ENCODE measurements around the gene HDHD3. TPM values are rescaled to one million over a fixed set of nuclear protein-coding genes. Genes with fewer than 3 reads are reported as not detected.

The HDHD3 gene
- total RNA-seq, 8 experiments from 2014 or later: 6.3 to 15.1 (median 9.0) TPM

GRCh38 chr9:113350937-113351336, 25.8 kb downstream of the HDHD3 start:
- Histone ChIP-seq H3K4me1 (replicated peaks in 1 of 2) (no peaks in the 10 kb centered on the region), H3K27ac (no peak overlapping the region), H3K4me3 (no peak overlapping the region)
- in situ Hi-C loops (cut with MboI; ENCODE audit: low pct_unique_long_range_greater_than_20kb in 2 of 9, low sequenced_read_pairs in 9 of 9, unreplicated experiment in 9 of 9): no loop called here
- no peak for ATAC-seq (replicated peaks in 6 of 8)
- WGBS, 10 experiments: 26 to 100% (median 55%) methylated on average over 1 to 3 of the region's 6 CpGs; no CpG with 5 or more reads in 2 of the 10 experiments

- ATAC-seq (replicated peaks in 6 of 8): no peak
- in situ Hi-C loops (cut with MboI; ENCODE audit: low pct_unique_long_range_greater_than_20kb in 2 of 9, low sequenced_read_pairs in 9 of 9, unreplicated experiment in 9 of 9): no loop called here
- Histone ChIP-seq H3K4me1 (replicated peaks in 1 of 2) (no peaks in the 10 kb centered on the region), H3K27ac (no peak overlapping the region), H3K4me3 (no peak overlapping the region)
- WGBS, 10 experiments: 0 to 23% (median 3%) methylated on average over 1 to 6 of the region's 14 CpGs; no CpG with 5 or more reads in 4 of the 10 experiments
Measured at GRCh38 chr9:113350107-113350661, 26.6 kb downstream of the HDHD3 start.

GRCh38 chr9:113349445-113350094, 27.2 kb downstream of the HDHD3 start, which contains the start of gene BSPRY:
TSS of gene BSPRY (plus strand) at chr9:113349541. CDS start at chr9:113349580, 39 bp downstream.
- Histone ChIP-seq H3K27ac (no peak within 1 kb of the TSS), H3K4me3 (peak within 1 kb of the TSS; percentile 20 to 33 (median 30)), H3K4me1 (replicated peaks in 1 of 2) (no peaks in the 10 kb centered on the region)
- in situ Hi-C loops (cut with MboI; ENCODE audit: low pct_unique_long_range_greater_than_20kb in 2 of 9, low sequenced_read_pairs in 9 of 9, unreplicated experiment in 9 of 9): no loop called here
- ATAC-seq (replicated peaks in 6 of 8): peak; percentile 21 to 79 (median 56)
- 0 to 80% (median 11%) methylated on average over 1 to 9 of the region's 71 CpGs; no CpG with 5 or more reads in 3 of the 10 experiments for WGBS, 10 experiments

GRCh38 chr9:113349066-113349444, 27.7 kb downstream of the HDHD3 start:
- Histone ChIP-seq H3K27ac (no peak overlapping the region), H3K4me1 (replicated peaks in 1 of 2) (no peaks in the 10 kb centered on the region), H3K4me3 (peak overlapping the region in 3 of 5 donors; percentile 30 to 33 (median 31))
- ATAC-seq (replicated peaks in 6 of 8): no peak
- 0 to 60% (median 22%) methylated on average over 1 to 10 of the region's 13 CpGs; no CpG with 5 or more reads in 2 of the 10 experiments for WGBS, 10 experiments
- in situ Hi-C loops (cut with MboI; ENCODE audit: low pct_unique_long_range_greater_than_20kb in 2 of 9, low sequenced_read_pairs in 9 of 9, unreplicated experiment in 9 of 9): no loop called here

- H3K27ac ChIP-seq: no peak overlapping the region
- in situ Hi-C loops (cut with MboI; ENCODE audit: low pct_unique_long_range_greater_than_20kb in 2 of 9, low sequenced_read_pairs in 9 of 9, unreplicated experiment in 9 of 9): no loop called here
- ATAC-seq (replicated peaks in 6 of 8): no peak
- no peak overlapping the region for H3K4me3 ChIP-seq
- H3K4me1 ChIP-seq (replicated peaks in 1 of 2): peaks cover 0 to 1% of the 10 kb centered on the region in 2 donors
- WGBS, 10 experiments: 49 to 100% (median 67%) methylated on average over 1 to 3 of the region's 3 CpGs
Measured at GRCh38 chr9:113348437-113348836, 28.3 kb downstream of the HDHD3 start.

GRCh38 chr9:113345671-113346070, 31.1 kb downstream of the HDHD3 start:
- H3K27ac ChIP-seq: no peak overlapping the region
- H3K4me1 ChIP-seq (replicated peaks in 1 of 2): peaks cover 0 to 3% of the 10 kb centered on the region in 2 donors
- in situ Hi-C loops (cut with MboI; ENCODE audit: low pct_unique_long_range_greater_than_20kb in 2 of 9, low sequenced_read_pairs in 9 of 9, unreplicated experiment in 9 of 9): no loop called here
- ATAC-seq (replicated peaks in 6 of 8): no peak
- H3K4me3 ChIP-seq: no peak overlapping the region
- 0 to 100% (median 57%) methylated on average over 1 of the region's 1 CpG; no CpG with 5 or more reads in 3 of the 10 experiments for WGBS, 10 experiments

GRCh38 chr9:113345190-113345589, 31.6 kb downstream of the HDHD3 start:
- no peak overlapping the region for H3K27ac ChIP-seq
- H3K4me3 ChIP-seq: no peak overlapping the region
- no peak for ATAC-seq (replicated peaks in 6 of 8)
- in situ Hi-C loops (cut with MboI; ENCODE audit: low pct_unique_long_range_greater_than_20kb in 2 of 9, low sequenced_read_pairs in 9 of 9, unreplicated experiment in 9 of 9): no loop called here
- H3K4me1 ChIP-seq (replicated peaks in 1 of 2): peaks cover 0 to 3% of the 10 kb centered on the region in 2 donors
- 20 to 83% (median 74%) methylated on average over 1 to 2 of the region's 2 CpGs; no CpG with 5 or more reads in 3 of the 10 experiments for WGBS, 10 experiments

- ATAC-seq (replicated peaks in 6 of 8): peak; percentile 5 to 74 (median 59)
- peak overlapping the region in 1 of 2 donors; percentile 41 for H3K27ac ChIP-seq
Measured at GRCh38 chr9:113343732-113344231, 33.0 kb downstream of the HDHD3 start.

GRCh38 chr9:113341712-113342410, 34.9 kb downstream of the HDHD3 start:
- ATAC-seq (replicated peaks in 6 of 8): no peak
- no peak overlapping the region for H3K4me3 ChIP-seq
- in situ Hi-C loops (cut with MboI; ENCODE audit: low pct_unique_long_range_greater_than_20kb in 2 of 9, low sequenced_read_pairs in 9 of 9, unreplicated experiment in 9 of 9): no loop called here
- WGBS, 10 experiments: 0 to 74% (median 56%) methylated on average over 1 to 7 of the region's 9 CpGs; no CpG with 5 or more reads in 1 of the 10 experiments
- H3K27ac ChIP-seq: no peak overlapping the region
- H3K4me1 ChIP-seq (replicated peaks in 1 of 2): peaks cover 4 to 11% of the 10 kb centered on the region in 2 donors

More at GRCh38 chr9:113343732-113344231, 33.0 kb downstream of the HDHD3 start:
- WGBS, 10 experiments: 0 to 71% (median 33%) methylated on average over 1 of the region's 1 CpG; no CpG with 5 or more reads in 6 of the 10 experiments
- Histone ChIP-seq H3K4me1 (replicated peaks in 1 of 2) (peaks cover 4 to 11% of the 10 kb centered on the region in 2 donors), H3K4me3 (no peak overlapping the region)
- in situ Hi-C loops (cut with MboI; ENCODE audit: low pct_unique_long_range_greater_than_20kb in 2 of 9, low sequenced_read_pairs in 9 of 9, unreplicated experiment in 9 of 9): no loop called here

- in situ Hi-C loops (cut with MboI; ENCODE audit: low pct_unique_long_range_greater_than_20kb in 2 of 9, low sequenced_read_pairs in 9 of 9, unreplicated experiment in 9 of 9): no loop called here
Measured at GRCh38 chr9:113340011-113340699, 36.6 kb downstream of the HDHD3 start, which contains the start of gene WDR31. TSS of gene WDR31 (minus strand) at chr9:113340275. CDS start at chr9:113332022, 8,253 bp downstream.

GRCh38 chr9:113337714-113338113, 39.1 kb downstream of the HDHD3 start:
- H3K27ac ChIP-seq: no peak overlapping the region
- peaks cover 4 to 8% of the 10 kb centered on the region in 2 donors for H3K4me1 ChIP-seq (replicated peaks in 1 of 2)
- no CpG with 5 or more reads among the region's 2 CpGs for WGBS, 10 experiments
- in situ Hi-C loops (cut with MboI; ENCODE audit: low pct_unique_long_range_greater_than_20kb in 2 of 9, low sequenced_read_pairs in 9 of 9, unreplicated experiment in 9 of 9): no loop called here
- no peak overlapping the region for H3K4me3 ChIP-seq
- ATAC-seq (replicated peaks in 6 of 8): no peak

More at GRCh38 chr9:113340011-113340699, 36.6 kb downstream of the HDHD3 start, which contains the start of gene WDR31:
- 0 to 10% (median 0%) methylated on average over 2 to 19 of the region's 46 CpGs; no CpG with 5 or more reads in 2 of the 10 experiments for WGBS, 10 experiments
- peak; percentile 88 to 97 (median 94) for ATAC-seq (replicated peaks in 6 of 8)
- H3K4me1 ChIP-seq (replicated peaks in 1 of 2): peaks cover 4 to 11% of the 10 kb centered on the region in 2 donors
- peak within 1 kb of the TSS; percentile 74 to 76 for H3K27ac ChIP-seq
- H3K4me3 ChIP-seq: peak within 1 kb of the TSS; percentile 61 to 79 (median 72)

- in situ Hi-C loops (cut with MboI; ENCODE audit: low pct_unique_long_range_greater_than_20kb in 2 of 9, low sequenced_read_pairs in 9 of 9, unreplicated experiment in 9 of 9): no loop called here
- WGBS, 10 experiments: 20 to 90% (median 69%) methylated on average over 1 to 4 of the region's 4 CpGs; no CpG with 5 or more reads in 2 of the 10 experiments
- ATAC-seq (replicated peaks in 6 of 8): no peak
- Histone ChIP-seq H3K27ac (no peak overlapping the region), H3K4me1 (replicated peaks in 1 of 2) (no peaks in the 10 kb centered on the region), H3K4me3 (no peak overlapping the region)
Measured at GRCh38 chr9:113331780-113332179, 45.0 kb downstream of the HDHD3 start.
